GM12892 (cell line): ENCODE results near the gene LGALS3.

Experiments
- POLR2A ChIP-seq: IDR thresholded peaks from 2 replicates; pipeline ENCODE4 v1.6.1; 2011; ENCODE audit warnings: low read depth, low read length, control low read depth
- TAF1 ChIP-seq: IDR thresholded peaks from 2 replicates; pipeline ENCODE4 v1.6.1; 2011; ENCODE audit warnings: low read depth, mild to moderate bottlenecking, control low read depth, low read length, borderline replicate concordance

DNA sequence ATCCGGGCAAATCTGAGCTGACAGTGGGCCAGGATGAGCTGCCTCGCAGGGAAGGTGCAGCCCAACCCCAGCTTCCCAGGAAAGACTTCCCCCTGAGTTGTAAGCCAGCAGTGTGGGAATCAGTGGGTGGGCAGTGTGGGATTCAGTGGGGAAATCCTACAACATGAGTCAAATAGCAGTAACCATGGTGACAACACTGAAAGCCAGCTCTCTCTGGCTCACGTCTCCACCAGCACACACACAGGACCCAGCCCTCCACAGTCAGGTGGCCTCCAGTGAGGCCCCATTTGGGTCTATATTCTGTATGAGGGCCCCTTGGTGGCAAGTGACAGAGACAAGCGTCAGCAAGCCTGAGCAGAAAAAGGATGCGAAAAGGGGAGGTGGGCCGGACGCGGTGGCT lies 6.0 kb upstream of the LGALS3 start:
- TF ChIP-seq TAF1 (no peak), POLR2A (no peak)
